Hematopoietic multipotent progenitor cell treated with erythropoietin and hydrocortisone succinate and interleukin-3 and kit ligand, for 17 days (in vitro differentiated cells): ENCODE results near the gene CCDC126.
A peak's percentile ranks its signal among the peaks of the same experiment; 100 is the strongest.
"Not testable (repeated sequence)": the region's sequence is repeated elsewhere in the genome, so short reads cannot be mapped to it uniquely, and the experiment has no call there.

ENCODE experiments used
- DNase-seq: peaks from one replicate; pipeline ENCODE4 v3.0.0-alpha.2; 2015; ENCODE audit warnings: low spot score

Gene CCDC126

GRCh38 chr7:23597094-23598091 lies at the start of gene CCDC126:
CCDC126 (plus strand) TSS chr7:23597382; CDS start chr7:23611316, 13,934 bp downstream.
- DNase-seq = peak; percentile 57

- no peak for DNase-seq
These were observed 49.5 kb upstream of the CCDC126 start for GRCh38 chr7:23547662-23548061.

- DNase-seq = no peak
These were observed 38.9 kb upstream of the CCDC126 start for GRCh38 chr7:23558303-23558702.

GRCh38 chr7:23570592-23571200 lies 26.5 kb upstream of the CCDC126 start:
- peak; percentile 47 for DNase-seq

GRCh38 chr7:23581975-23582374 lies 15.2 kb upstream of the CCDC126 start:
- not testable (repeated sequence) for DNase-seq

- not testable (repeated sequence) for DNase-seq
These were observed 11.9 kb upstream of the CCDC126 start for GRCh38 chr7:23585304-23585703.

- no peak for DNase-seq
These were observed 11.0 kb upstream of the CCDC126 start for GRCh38 chr7:23586159-23586558.

- no peak for DNase-seq
These were observed 6.7 kb upstream of the CCDC126 start for GRCh38 chr7:23590529-23590928.

- DNase-seq = no peak
These were observed 3.5 kb upstream of the CCDC126 start for GRCh38 chr7:23593706-23594105.

- DNase-seq = no peak
These were observed 2.1 kb upstream of the CCDC126 start for GRCh38 chr7:23594879-23595604.

GRCh38 chr7:23598296-23598695 lies 1.1 kb downstream of the CCDC126 start:
- no peak for DNase-seq

GRCh38 chr7:23600236-23600635 lies 3.1 kb downstream of the CCDC126 start:
- no peak for DNase-seq

- DNase-seq = no peak
These were observed 6.6 kb downstream of the CCDC126 start for GRCh38 chr7:23603632-23604295.

GRCh38 chr7:23604296-23604640 lies 7.1 kb downstream of the CCDC126 start:
- DNase-seq = no peak

GRCh38 chr7:23607130-23607529 lies 9.9 kb downstream of the CCDC126 start:
- DNase-seq = no peak

- no peak for DNase-seq
These were observed 10.7 kb downstream of the CCDC126 start for GRCh38 chr7:23607866-23608265.

- DNase-seq = no peak
These were observed 18.1 kb downstream of the CCDC126 start for GRCh38 chr7:23615331-23615730.

- DNase-seq = no peak
These were observed 19.4 kb downstream of the CCDC126 start for GRCh38 chr7:23616593-23616992.

GRCh38 chr7:23617482-23617881 lies 20.3 kb downstream of the CCDC126 start:
- no peak for DNase-seq

GRCh38 chr7:23618241-23618640 lies 21.1 kb downstream of the CCDC126 start:
- DNase-seq = no peak

GRCh38 chr7:23619141-23619540 lies 22.0 kb downstream of the CCDC126 start:
- DNase-seq = no peak

- DNase-seq = no peak
These were observed 25.3 kb downstream of the CCDC126 start for GRCh38 chr7:23622506-23622925.
